ENCODE data around the gene AHRR.

Gene AHRR

DNA sequence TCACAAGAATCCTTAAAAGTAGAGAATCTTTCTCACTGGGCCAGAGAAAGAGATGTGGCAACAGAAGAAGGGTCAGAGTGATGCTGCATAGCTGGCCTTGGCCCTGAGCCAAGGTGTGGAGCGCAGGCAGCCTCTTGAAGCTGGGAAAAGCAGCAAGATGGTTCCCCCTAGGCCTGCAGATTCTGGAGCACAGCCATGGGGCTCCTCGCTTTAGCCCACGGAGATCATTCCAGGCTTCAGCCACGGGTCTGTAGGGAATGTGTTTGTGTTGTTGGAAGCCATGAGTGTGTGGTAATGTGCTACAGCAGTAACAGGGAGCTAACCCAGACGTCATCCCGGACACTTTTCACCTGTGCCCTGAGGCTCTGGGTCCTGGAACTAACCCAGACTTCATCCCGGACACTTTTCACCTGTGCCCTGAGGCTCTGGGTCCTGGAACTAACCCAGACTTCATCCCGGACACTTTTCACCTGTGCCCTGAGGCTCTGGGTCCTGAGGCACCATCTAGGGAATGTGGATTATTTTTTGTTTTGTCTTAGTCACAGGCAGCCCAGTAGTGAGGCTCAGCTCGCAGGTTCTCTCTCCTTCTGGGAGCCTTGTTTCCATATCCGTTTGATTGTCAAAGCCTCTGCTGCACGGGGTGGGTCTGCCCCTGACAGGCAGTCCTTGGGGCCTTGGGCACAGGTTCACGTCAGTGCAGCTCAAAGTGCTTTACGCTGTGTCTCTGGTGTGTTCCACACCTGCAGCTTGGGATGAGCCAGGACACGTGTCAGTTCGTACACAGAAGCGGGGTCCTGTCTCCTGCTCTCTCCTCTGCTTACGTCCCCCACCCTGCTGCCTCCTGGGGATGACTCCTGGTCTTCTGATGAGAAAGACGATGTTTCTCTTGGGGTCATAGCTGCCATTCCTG, 65.2 kb downstream of the AHRR start:
- H3K9me3 ChIP-seq (ENCODE audit: control insufficient read depth in 2 of 2, low read length in 2 of 2), result no peaks in the 10 kb centered on the region
- H3K36me3 ChIP-seq (ENCODE audit: control insufficient read depth in 2 of 2, insufficient read depth in 2 of 2, low read length in 2 of 2), result no peaks in the 10 kb centered on the region
- no peaks in the 10 kb centered on the region for H3K4me1 ChIP-seq (ENCODE audit: control insufficient read depth, insufficient read depth, low read length)
- no peak overlapping the region for H3K27ac ChIP-seq (ENCODE audit: low read length)
- H3K27me3 ChIP-seq (ENCODE audit: control insufficient read depth in 1 of 2, insufficient read depth in 2 of 2, low read length in 2 of 2), result peaks cover 0 to 8% of the 10 kb centered on the region in 2 donors
- H3K4me3 ChIP-seq (ENCODE audit: low read length in 2 of 2), result no peak overlapping the region
- H3K9ac ChIP-seq (ENCODE audit: low read length in 2 of 2), result no peak overlapping the region

DNA sequence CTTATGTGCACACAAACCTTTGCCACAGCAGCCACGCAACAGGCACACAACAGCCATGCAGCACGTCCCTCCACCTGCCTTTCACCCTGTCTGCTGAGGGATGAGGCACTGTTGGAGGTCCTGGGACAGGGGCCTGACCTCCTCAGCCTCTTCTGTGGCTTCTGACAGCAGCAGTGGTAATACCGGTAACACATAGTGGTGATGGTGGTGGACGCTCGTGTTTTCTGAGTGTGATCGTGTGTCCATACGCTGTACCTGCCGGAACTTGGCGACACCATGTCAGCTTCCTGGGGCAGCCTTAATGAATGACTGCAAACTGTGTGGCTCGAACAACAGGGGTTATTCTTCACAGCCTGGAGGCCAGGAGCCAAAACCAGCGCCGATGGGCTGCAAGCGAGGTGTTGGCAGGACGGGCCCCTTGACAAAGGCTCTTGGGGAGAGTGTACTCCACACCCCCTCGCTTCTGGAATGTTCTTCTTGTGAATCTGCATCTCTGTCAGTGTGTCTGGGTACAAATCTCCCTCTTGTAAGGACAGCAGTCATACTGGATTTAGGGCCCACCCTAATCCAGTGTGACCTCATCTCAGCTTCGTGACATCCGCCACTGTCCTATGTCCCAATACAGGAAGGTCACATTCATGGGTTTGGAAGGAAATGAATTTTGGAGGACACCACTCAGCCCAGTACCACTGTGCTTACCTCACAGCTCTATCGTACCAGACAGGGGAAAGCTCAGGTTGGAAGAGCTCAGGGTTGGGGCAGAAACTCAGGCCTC, 66.2 kb downstream of the AHRR start:
- no peaks in the 10 kb centered on the region for H3K4me1 ChIP-seq (ENCODE audit: control insufficient read depth, insufficient read depth, low read length)
- no peaks in the 10 kb centered on the region for H3K36me3 ChIP-seq (ENCODE audit: control insufficient read depth in 2 of 2, insufficient read depth in 2 of 2, low read length in 2 of 2)
- H3K27me3 ChIP-seq (ENCODE audit: control insufficient read depth in 1 of 2, insufficient read depth in 2 of 2, low read length in 2 of 2), result peaks cover 0 to 8% of the 10 kb centered on the region in 2 donors
- no peak overlapping the region for H3K27ac ChIP-seq (ENCODE audit: low read length)
- H3K9me3 ChIP-seq (ENCODE audit: control insufficient read depth in 2 of 2, low read length in 2 of 2), result no peaks in the 10 kb centered on the region
- H3K4me3 ChIP-seq (ENCODE audit: low read length in 2 of 2), result no peak overlapping the region
- H3K9ac ChIP-seq (ENCODE audit: low read length in 2 of 2), result no peak overlapping the region

DNA sequence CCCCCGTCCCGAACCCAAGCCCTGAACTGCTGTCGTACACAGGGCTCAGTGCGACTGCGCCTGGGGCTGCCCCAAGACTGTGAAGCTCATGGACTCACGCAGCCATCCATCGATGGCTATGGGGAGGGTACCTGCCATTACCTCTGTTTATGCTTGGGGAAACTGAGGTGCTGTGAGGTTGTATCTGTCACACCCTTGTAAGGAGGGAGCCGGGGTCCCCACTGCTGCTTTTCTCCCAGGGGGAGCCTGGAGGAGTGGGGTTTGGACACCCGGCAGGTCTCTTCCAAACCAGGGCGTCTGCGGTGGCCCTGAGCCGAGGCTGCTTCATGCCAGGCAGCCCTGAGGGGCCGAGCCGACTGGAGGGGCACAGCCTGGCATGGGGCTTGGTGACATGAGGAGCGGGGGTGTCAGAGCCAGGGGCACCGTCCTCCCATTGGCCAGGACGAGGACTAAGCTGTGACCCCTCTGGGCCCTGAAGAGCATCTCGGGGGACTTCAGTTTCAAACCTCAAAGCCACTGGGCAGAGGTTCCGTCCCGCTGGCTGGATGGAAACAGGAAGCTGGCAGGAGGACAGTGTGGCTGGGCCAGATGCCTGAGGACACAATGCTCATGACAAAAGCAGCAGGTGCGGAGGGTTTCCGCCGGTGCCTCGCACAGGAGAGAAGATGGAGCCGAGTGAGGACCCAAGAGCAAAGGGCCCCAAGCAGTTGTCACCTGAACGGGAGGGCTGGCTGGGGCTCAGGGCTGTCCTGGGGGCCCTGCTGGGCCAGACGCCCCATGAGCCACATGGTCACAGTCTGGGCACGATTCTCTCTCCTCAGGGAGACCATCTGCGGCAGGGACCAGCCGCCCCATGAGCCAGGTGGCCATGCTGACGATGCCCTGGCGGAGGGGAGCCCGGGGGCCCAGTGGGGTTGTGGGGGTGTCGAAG, 67.0 kb downstream of the AHRR start:
- H3K27ac ChIP-seq (ENCODE audit: low read length), result no peak overlapping the region

DNA sequence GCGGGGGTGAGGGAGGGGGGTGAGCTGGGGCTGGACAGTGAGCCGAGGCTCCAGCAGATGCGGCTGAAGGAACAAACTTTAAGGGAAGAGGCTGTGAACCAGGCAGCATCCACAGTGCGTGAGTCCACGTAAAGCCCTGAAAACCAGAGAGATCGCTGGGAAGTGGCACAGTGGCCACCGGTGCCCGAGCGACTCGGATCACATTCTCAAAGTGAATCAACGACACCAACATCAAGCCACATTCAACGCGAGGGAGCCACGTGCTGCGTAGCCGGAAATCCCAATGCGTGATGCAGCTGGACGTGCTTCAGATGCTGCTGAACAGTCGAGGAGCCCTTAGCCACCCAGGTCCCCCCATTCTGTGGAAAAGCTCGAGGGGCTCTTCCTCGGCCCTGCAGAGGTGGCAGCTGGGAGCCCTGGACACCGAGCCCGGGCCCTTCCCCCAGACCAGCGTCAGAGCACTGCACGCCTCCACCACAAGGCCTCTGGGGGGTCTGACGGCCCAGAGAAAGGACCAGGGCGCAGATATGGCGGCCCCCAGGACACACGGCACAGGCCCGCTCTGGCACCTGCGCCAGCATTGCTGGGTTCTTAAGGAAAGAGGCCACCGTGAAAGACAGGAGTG, 67.8 kb downstream of the AHRR start:
- no peak overlapping the region for H3K4me3 ChIP-seq (ENCODE audit: low read length in 2 of 2)
- H3K27ac ChIP-seq (ENCODE audit: low read length), result no peak overlapping the region
- H3K9ac ChIP-seq (ENCODE audit: low read length in 2 of 2), result no peak overlapping the region
- no peaks in the 10 kb centered on the region for H3K4me1 ChIP-seq (ENCODE audit: control insufficient read depth, insufficient read depth, low read length)
- no peaks in the 10 kb centered on the region for H3K9me3 ChIP-seq (ENCODE audit: control insufficient read depth in 2 of 2, low read length in 2 of 2)
- peaks cover 0 to 8% of the 10 kb centered on the region in 2 donors for H3K27me3 ChIP-seq (ENCODE audit: control insufficient read depth in 1 of 2, insufficient read depth in 2 of 2, low read length in 2 of 2)
- H3K36me3 ChIP-seq (ENCODE audit: control insufficient read depth in 2 of 2, insufficient read depth in 2 of 2, low read length in 2 of 2), result no peaks in the 10 kb centered on the region

More for the DNA sequence above, 67.0 kb downstream of the AHRR start:
- Histone ChIP-seq H3K27me3 (ENCODE audit: control insufficient read depth in 1 of 2, insufficient read depth in 2 of 2, low read length in 2 of 2) (peaks cover 0 to 8% of the 10 kb centered on the region in 2 donors), H3K4me3 (ENCODE audit: low read length in 2 of 2) (no peak overlapping the region), H3K9me3 (ENCODE audit: control insufficient read depth in 2 of 2, low read length in 2 of 2) (no peaks in the 10 kb centered on the region), H3K9ac (ENCODE audit: low read length in 2 of 2) (no peak overlapping the region), H3K4me1 (ENCODE audit: control insufficient read depth, insufficient read depth, low read length) (no peaks in the 10 kb centered on the region), H3K36me3 (ENCODE audit: control insufficient read depth in 2 of 2, insufficient read depth in 2 of 2, low read length in 2 of 2) (no peaks in the 10 kb centered on the region)

DNA sequence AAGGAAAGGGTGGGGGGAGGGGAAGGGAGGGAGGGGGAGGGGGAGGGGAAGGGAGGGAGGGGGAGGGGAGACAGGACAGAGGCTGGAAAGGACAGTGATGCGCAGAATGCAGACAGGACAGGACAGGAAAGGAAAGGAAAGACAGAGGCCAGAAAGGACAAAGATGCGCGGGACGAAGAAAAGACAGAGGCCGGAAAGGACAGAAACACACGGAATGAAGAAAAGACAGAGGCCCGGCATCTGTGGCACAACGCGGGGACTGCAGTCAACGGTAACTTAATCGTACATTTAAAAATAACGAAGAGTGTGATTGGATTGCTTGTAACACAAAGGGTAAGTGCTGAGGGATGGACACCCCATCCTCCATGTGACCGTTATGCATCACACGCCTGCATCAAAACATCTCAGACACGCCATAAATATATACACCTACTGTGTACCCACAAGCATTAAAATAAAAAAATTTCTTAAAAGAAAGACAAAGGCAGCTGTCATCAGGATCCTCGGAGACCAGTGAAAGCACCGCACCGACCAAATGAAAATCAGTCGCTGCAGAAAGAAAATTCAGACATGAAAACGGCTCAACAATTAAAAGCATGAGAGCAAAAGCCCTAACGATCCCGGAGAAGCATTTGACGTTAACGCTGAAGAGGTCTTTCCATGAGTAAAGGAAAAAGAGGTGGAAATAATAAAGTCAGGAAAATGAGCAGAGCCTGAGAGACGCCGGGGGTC, 68.5 kb downstream of the AHRR start:
- Histone ChIP-seq H3K9ac (ENCODE audit: low read length in 2 of 2) (no peak overlapping the region), H3K27me3 (ENCODE audit: control insufficient read depth in 1 of 2, insufficient read depth in 2 of 2, low read length in 2 of 2) (peaks cover 0 to 8% of the 10 kb centered on the region in 2 donors), H3K27ac (ENCODE audit: low read length) (no peak overlapping the region), H3K4me3 (ENCODE audit: low read length in 2 of 2) (no peak overlapping the region), H3K36me3 (ENCODE audit: control insufficient read depth in 2 of 2, insufficient read depth in 2 of 2, low read length in 2 of 2) (no peaks in the 10 kb centered on the region), H3K4me1 (ENCODE audit: control insufficient read depth, insufficient read depth, low read length) (no peaks in the 10 kb centered on the region), H3K9me3 (ENCODE audit: control insufficient read depth in 2 of 2, low read length in 2 of 2) (no peaks in the 10 kb centered on the region)

DNA sequence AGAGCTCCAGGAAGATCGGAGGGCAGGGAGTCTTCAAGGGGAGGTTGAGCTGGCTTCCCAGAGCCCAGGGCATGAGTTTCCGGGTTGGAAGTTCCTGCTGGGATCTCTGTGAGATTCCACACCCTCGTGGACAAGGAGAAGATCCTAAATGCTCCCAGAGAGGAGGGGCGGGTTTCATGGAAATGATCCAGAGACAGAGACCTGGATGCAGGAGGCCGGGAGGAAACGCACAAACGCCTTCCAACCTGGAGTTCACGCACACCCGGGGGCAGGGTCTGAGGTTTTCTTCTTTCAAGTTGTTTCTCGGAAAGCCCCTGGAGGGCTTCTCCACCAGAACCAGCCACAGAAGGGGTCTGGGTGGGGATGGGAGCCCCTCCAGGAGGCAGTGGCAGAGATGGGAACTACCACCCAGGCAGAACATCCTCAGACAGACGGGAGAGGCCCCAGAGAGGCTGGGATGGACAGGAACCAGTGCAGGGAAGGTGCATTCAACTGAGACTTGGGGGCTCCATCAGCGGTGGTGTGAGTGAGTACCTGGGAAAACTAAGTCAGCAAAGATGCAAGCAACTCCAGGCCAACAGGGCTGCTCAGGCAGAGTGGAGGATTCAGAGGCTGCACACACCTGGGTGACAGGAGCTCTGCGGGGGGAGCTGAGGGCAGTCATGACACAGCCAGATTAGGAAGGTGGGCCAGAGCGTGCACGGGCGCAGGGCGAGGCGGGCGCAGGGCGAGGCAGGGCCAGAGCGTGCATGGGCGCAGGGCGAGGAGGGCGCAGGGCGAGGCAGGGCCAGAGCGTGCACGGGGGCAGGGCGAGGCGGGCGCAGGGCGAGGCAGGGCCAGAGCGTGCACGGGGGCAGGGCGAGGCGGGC, 69.3 kb downstream of the AHRR start:
- Histone ChIP-seq H3K4me1 (ENCODE audit: control insufficient read depth, insufficient read depth, low read length) (no peaks in the 10 kb centered on the region), H3K9me3 (ENCODE audit: control insufficient read depth in 2 of 2, low read length in 2 of 2) (no peaks in the 10 kb centered on the region), H3K36me3 (ENCODE audit: control insufficient read depth in 2 of 2, insufficient read depth in 2 of 2, low read length in 2 of 2) (no peaks in the 10 kb centered on the region), H3K27me3 (ENCODE audit: control insufficient read depth in 1 of 2, insufficient read depth in 2 of 2, low read length in 2 of 2) (peaks cover 0 to 8% of the 10 kb centered on the region in 2 donors), H3K27ac (ENCODE audit: low read length) (no peak overlapping the region), H3K9ac (ENCODE audit: low read length in 2 of 2) (no peak overlapping the region), H3K4me3 (ENCODE audit: low read length in 2 of 2) (no peak overlapping the region)

DNA sequence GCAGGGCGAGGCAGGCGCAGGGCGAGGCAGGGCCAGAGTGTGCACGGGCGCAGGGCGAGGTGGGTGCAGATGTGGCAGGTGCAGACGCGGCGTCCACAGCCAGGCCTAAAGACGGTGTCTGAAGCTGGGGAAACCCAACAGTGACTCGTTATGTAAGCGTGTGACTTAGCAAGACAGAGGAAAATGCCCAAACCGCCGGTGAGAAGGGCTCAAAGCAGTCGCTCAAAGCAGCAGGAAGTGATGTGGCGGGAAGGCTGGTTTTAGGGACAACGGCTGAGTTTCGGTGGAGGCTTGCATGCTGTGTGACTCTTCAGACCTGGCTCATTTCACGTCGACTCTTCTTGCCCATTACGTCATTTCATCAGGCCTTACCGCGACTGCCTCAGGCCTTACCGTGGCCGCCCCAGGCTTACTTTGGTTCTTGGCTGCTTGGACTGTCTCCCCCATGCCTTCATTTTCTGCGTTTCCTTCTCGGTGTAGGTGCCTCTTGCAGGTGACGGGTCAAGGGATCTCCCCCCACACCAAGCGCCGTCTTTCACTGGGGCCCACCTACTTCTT, 71.0 kb downstream of the AHRR start:
- Histone ChIP-seq H3K27me3 (ENCODE audit: control insufficient read depth in 1 of 2, insufficient read depth in 2 of 2, low read length in 2 of 2) (peaks cover 0 to 3% of the 10 kb centered on the region in 2 donors), H3K9me3 (ENCODE audit: control insufficient read depth in 2 of 2, low read length in 2 of 2) (no peaks in the 10 kb centered on the region), H3K36me3 (ENCODE audit: control insufficient read depth in 2 of 2, insufficient read depth in 2 of 2, low read length in 2 of 2) (no peaks in the 10 kb centered on the region), H3K27ac (ENCODE audit: low read length) (no peak overlapping the region), H3K9ac (ENCODE audit: low read length in 2 of 2) (no peak overlapping the region), H3K4me3 (ENCODE audit: low read length in 2 of 2) (no peak overlapping the region), H3K4me1 (ENCODE audit: control insufficient read depth, insufficient read depth, low read length) (peaks cover 2% of the 10 kb centered on the region)

DNA sequence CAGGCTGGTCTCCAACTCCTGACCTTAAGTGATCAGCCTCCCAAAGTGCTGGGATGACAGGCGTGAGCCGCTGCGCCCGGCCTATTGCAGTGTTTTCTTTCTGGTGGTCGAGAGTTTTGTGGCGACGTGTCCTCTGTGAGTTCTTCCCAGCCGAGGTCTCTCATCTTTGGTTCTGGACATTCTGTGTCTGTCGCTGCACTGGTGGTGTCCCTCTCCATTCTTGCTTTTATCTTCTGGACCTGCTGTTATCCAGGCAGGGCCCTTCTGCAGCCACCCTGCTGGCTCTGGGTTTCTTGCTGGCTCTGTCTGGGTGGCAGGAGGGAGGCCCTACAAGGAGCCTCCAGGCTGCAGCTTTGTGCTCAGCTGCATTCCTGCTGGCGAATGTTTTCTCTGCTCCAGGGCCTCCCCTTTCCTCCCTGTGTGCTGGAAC, 72.3 kb downstream of the AHRR start:
- H3K4me1 ChIP-seq (ENCODE audit: control insufficient read depth, insufficient read depth, low read length), result peaks cover 2% of the 10 kb centered on the region
- H3K9me3 ChIP-seq (ENCODE audit: control insufficient read depth in 2 of 2, low read length in 2 of 2), result no peaks in the 10 kb centered on the region
- H3K9ac ChIP-seq (ENCODE audit: low read length in 2 of 2), result no peak overlapping the region
- no peak overlapping the region for H3K4me3 ChIP-seq (ENCODE audit: low read length in 2 of 2)
- no peaks in the 10 kb centered on the region for H3K36me3 ChIP-seq (ENCODE audit: control insufficient read depth in 2 of 2, insufficient read depth in 2 of 2, low read length in 2 of 2)
- H3K27ac ChIP-seq (ENCODE audit: low read length), result no peak overlapping the region
- peaks cover 0 to 2% of the 10 kb centered on the region in 2 donors for H3K27me3 ChIP-seq (ENCODE audit: control insufficient read depth in 1 of 2, insufficient read depth in 2 of 2, low read length in 2 of 2)

DNA sequence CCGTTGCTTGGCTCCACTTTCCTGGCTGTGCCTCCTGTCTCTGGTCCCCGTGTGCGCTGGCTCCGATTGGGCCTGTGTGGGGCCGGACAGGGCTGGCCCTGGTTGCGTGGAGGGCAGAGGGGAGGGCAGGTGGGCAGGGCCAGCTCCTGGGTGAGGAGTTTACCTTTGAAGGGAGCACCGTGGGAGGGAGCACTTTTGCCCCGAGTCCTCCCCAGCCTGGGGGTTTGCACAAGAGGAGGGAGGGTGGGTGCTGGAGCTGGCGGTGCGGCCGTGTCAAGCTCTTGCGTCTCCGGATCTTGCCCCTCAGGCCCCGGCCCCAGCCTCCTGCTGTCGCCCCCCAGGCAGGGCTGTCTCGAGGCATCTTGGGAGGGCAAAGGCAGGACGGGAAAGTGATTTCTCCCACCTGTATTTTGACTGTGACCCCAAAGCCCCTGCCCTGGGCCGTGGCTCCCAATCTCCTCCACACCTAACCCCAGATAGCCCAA, 73.2 kb downstream of the AHRR start:
- peaks cover 0 to 3% of the 10 kb centered on the region in 2 donors for H3K27me3 ChIP-seq (ENCODE audit: control insufficient read depth in 1 of 2, insufficient read depth in 2 of 2, low read length in 2 of 2)
- H3K27ac ChIP-seq (ENCODE audit: low read length), result no peak overlapping the region
- no peak overlapping the region for H3K9ac ChIP-seq (ENCODE audit: low read length in 2 of 2)
- no peaks in the 10 kb centered on the region for H3K36me3 ChIP-seq (ENCODE audit: control insufficient read depth in 2 of 2, insufficient read depth in 2 of 2, low read length in 2 of 2)
- H3K9me3 ChIP-seq (ENCODE audit: control insufficient read depth in 2 of 2, low read length in 2 of 2), result no peaks in the 10 kb centered on the region
- H3K4me1 ChIP-seq (ENCODE audit: control insufficient read depth, insufficient read depth, low read length), result peaks cover 7% of the 10 kb centered on the region
- no peak overlapping the region for H3K4me3 ChIP-seq (ENCODE audit: low read length in 2 of 2)

All from stomach smooth muscle (tissue), 2 donors.